Right ventricle myocardium superior (tissue), 1 donor: ENCODE results near the gene LYSMD1. TPM values are rescaled to one million over a fixed set of nuclear protein-coding genes. Genes with fewer than 3 reads are reported as not detected.
A peak's percentile ranks its signal among the peaks of the same experiment; 100 is the strongest.

ENCODE experiments used
- ATAC-seq: fragments of 200-7000 bp; cut with Tn5 transposase; one replicate; pipeline ENCODE4 v1.9.1; 2020; ENCODE audit warnings: mild to moderate bottlenecking; ENCODE audit not compliant: poor library complexity
- DNase-seq: peaks from one replicate; pipeline ENCODE4 v3.0.0-alpha.2; 2020
- intact Hi-C: fragments of 100-400 bp; cut with DNase I; formaldehyde crosslinking; loops from one replicate; pipeline ENCODE4 v1.11.2; 2022
- total RNA-seq: library from RNA; stranded (reverse); fragmentation: NEBNext Ultra II Directional; extraction: Animal tissue kit (Norgen Biotek cat#: 25700); gene quantifications from one replicate; pipeline ENCODE4 v1.2.1, GENCODE V29; 2021
- donor health status: DM: no; HTN: yes; CAD: no; lungs with severe emphysema.

LYSMD1 gene
- total RNA-seq, 1 donor from 2014 or later: 10.7 TPM

- intact Hi-C loops: no loop called here
- DNase-seq (peak; percentile 58), ATAC-seq (peak; percentile 18)
Measured at GRCh38 chr1:151145304-151146071, 20.2 kb downstream of the LYSMD1 start.

DNA sequence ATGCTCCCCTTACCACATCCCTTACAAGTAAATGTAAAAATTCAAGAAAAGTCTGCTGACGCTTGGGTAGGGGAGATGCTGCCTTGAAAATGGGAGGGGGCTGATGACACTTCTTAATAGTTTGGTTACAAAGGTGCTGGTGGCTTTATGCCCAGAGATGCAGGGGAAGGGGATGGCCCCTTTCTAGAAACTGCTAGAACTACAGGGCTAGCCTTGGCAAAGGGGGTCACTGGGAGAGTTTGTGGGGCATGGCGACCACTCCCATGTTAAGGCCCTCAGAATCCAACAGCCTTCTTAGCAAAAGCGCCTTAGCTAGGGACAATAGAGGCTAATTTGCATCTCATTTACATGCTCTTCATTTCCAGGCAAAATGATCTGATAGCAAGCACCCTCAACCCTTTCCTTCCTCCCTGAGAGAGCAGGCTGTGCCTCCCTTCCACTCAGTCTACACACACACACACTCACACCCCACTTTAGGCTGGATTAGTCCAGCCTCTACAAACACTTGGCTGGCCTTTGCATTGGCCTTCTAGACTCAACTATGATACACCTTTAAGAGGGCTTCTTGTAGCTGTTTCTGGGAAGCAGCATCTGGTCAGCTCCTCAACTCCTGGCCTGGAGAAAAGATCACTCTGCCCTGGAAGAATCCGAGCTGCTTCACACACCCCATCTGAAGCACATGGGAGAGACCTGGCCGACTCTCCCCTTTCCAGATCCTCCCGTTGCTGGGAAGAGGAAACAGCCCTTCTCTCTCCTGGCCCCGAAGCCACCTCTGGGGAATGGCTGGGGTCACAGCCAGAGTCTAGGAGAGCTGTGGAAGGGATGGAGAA lies 21.0 kb downstream of the LYSMD1 start:
- ATAC-seq (no peak), DNase-seq (no peak)
- intact Hi-C loops: no loop called here

DNA sequence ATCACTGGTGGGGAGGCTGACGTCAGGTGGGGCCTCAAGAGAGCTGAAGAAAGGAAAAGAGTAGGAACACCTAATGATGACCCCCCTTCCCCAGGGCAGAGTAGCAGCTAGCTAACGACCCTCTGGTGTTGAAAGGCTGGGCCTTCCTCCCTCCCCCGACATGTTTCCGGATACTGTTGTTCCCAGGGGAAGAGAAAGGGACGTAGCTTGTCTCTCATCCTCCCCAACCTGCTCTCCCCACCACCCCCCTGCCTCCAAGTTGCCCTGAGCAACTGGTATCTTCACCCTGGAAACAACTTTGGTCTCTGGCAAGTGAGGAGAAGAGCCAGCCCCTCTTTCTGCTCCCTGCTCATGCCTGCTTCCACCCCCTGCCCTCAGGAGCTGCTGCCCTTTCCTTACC lies 21.7 kb downstream of the LYSMD1 start:
- no peak for ATAC-seq
- intact Hi-C loops: no loop called here
- no peak for DNase-seq

DNA sequence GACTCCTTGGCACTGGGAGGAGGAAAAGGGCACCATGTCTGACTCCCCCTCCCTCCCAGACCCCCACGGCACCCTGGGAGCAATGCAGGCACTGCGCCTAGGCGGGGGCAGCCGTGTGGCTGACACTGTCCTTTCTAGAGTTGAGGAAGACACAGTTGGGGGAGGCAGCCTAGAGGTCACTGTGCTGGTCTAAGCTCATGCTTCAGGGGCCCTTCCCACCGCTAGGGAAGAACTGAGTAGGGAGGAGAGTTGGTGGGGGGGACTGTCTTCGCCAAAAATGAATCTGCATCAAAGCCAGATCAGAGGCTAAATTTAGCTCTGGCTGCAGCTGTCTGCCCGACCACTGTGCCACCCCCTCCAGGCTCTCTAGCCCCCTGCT lies 22.7 kb downstream of the LYSMD1 start:
- DNase-seq: no peak
- peak; percentile 7 for ATAC-seq
- intact Hi-C loops: no loop called here

GRCh38 chr1:151142411-151143056 lies 23.2 kb downstream of the LYSMD1 start:
- ATAC-seq (peak; percentile 36), DNase-seq (no peak)
- intact Hi-C loops: no loop called here

- intact Hi-C loops: no loop called here
- DNase-seq (no peak), ATAC-seq (no peak)
Measured at GRCh38 chr1:151137789-151138188, 27.9 kb downstream of the LYSMD1 start.

DNA sequence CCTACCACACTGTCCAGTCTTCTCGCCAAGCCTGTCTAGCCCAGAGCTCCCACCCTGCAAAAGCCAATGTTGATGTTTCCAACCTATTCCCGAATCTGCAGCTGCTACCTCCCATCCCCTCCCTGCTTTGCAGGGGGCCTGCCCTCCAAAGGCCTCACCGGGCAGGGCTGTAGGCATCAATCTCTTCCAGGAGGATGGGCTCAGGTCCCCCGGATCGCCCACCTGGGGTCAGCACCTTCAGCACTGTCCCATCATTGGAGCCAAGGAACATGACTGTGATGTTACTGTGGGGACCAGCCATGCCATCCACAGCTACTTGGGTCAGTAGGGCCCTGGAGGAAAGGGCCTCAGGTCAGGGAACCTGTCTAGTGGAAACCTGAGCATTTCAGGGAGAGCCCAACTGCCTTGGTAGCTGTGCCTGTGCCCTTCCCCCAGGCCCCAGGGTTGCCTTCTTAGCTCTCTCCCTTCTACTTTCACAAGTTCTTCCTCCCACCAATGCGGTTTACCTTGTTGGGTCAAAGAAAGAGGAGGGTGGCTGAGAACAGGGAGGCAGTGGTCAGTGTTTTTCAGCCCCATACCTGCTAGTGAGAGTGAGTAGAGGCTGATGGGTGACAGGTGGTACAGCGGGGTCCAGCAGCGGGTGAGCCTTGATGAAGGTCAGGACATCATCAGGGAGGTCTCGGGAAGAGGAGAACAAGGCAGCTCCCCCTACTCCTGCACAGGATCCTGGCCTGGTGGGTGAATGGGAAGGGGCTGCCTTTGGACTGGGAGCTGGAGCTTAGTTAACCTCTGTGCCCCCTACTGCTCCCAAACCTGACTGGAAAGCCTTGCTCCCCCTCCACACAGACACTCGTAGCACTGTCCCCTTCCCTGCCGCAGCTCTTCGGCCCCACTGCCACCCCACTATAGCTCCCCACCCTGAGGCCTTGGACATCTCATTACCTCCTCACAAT lies 30.0 kb downstream of the LYSMD1 start:
- no peak for ATAC-seq
- no peak for DNase-seq
- intact Hi-C loops: no loop called here

GRCh38 chr1:151134991-151135390 lies 30.7 kb downstream of the LYSMD1 start:
- DNase-seq (no peak), ATAC-seq (no peak)
- intact Hi-C loops: no loop called here

DNA sequence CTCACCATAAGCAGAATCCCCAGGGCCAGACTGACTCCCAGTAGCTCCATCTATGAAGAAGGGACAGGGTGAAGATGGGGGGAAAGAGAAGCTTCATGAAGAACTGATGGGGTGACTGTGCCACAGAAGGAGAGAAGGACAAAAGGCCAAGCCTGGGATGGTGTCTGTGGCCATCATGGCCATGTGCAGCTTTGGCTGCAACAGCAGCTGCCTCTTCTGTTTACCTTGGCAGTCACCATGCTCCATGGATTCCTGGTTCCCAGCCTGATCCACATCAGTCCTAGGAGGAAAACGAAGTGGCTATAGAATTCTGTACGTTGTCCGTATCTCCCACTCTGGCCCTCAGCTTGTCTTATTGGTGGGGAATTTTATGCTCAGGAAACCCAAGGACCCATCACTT lies 31.3 kb downstream of the LYSMD1 start:
- no peak for ATAC-seq
- DNase-seq: no peak
- intact Hi-C loops: no loop called here

DNA sequence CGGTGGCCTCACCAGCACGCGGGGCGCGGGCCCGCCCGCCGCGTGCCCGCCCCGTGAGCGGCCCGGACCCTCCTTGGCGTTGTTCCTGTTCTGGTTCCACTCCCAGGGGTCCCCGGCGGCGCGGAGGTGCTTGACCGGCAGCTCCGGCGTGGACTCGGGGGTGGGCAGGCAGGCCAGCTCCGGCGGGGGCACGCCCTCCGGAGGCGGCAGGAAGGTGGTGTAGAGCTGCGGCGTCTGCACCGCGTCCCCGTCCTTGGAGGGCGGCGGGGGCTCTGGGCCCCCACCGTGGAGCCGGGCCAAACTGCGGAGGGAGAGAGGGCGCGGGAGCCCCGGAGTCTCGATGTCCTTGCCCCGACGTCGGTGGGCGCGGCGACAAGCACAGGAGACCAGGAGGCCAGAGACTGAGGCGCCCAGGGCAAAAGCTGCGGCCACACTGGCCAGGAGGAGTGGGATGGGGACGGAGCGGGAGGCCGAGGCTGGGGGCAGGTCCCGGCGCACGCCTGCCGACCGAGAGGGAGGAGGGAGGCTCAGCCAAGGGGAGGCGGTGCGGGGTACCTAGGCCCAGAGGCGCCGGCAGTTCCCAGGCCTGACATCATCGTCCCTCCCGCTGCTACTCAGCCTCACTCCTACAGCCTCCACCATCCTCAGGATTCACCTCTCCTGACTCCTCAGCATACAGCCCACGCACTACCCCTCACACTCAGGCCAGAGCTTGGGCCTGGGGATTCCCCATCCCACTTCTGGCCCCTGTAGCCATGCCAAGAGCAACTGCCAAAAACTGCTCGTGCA lies 32.5 kb downstream of the LYSMD1 start:
- no peak for DNase-seq
- no peak for ATAC-seq
- intact Hi-C loops: no loop called here

- ATAC-seq (no peak), DNase-seq (no peak)
- intact Hi-C loops: no loop called here
Measured at GRCh38 chr1:151132335-151133017, 33.2 kb downstream of the LYSMD1 start.

DNA sequence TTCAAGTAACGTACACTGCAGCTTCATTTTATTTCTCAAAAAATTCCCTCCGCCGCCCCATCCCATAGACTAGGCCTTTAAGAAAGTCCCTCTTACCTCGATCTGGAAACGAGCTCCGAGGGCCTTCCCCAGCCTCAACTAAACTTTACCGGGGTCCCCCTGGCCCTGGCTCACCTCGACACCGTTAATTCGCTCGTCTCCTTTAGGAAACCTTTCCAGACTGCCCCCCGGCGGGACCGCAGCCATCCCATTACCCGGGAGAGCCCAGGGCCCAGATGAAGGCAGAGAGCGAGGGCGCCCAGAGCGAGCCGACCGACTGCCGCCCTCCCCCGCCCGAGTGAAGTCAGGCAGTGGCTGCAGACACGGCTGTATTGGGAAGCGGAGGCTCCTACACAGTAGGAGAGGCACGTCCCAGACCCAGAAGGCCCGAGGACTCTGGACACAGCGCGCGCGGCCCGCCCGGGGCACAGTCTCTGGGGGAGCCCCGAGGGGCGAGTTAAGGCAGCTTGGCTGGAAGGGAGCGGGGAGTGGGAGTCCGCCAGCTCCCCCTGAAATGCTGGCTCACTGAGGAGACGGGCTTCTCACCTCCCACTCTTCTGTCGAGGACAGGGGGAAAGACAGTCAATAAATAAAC lies 33.9 kb downstream of the LYSMD1 start:
- ATAC-seq: peak; percentile 57
- intact Hi-C loops: no loop called here

DNA sequence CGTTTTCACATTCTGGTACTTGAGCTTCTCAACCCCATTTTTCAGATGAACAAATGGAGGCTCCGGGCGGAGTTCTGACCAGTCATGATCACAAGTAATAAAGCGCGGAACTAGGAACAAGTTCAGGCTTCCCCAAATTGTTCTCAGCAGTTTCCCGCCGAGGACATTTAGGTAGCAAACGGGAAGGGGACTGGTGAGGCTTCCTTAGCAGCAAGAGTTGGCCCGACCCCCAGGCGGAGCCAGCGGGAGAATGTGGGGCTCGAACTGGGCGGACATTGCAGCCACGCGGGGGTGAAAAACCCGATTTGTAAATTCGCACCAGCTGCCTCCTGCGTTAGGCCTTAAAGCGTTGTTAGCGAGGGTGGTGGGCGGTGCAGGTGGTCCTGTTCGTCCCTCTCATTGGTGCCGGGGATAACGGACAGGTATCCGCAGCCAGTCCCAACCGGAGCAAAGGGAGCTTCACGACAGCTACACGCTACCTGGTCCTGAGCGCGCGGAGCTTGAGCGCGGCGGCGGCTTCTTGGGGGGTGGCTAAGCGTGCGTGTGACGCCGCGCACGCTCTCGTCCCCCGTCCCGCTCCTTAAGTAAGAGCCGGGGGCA lies 34.6 kb downstream of the LYSMD1 start:
- intact Hi-C loops: no loop called here
- ATAC-seq: peak; percentile 93
- peak; percentile 88 for DNase-seq

More for the DNA sequence above, 33.9 kb downstream of the LYSMD1 start:
- no peak for DNase-seq

DNA sequence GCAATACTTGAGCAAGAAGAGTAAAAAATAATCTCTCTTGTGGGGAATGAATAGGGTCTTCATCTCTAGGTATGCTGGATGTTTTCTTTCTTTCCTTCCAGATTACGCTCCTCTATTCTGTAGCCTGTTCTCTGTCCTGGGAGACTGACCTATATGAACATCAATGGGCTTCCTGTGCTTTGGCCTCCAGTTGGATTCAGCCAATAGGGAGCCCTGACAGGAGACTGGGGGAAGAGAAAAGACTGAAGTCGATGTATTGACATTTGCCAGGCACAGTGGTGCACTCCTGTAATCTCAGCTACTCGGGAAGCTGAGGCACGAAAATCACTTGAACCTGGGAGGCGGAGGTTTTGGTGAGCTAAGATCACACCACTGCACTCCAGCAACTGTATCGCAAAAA lies 36.9 kb downstream of the LYSMD1 start:
- no peak for ATAC-seq
- DNase-seq: no peak
- intact Hi-C loops: no loop called here

GRCh38 chr1:151124763-151125403 lies 40.8 kb downstream of the LYSMD1 start:
- no peak for ATAC-seq
- no peak for DNase-seq
- intact Hi-C loops: no loop called here

GRCh38 chr1:151113877-151114276 lies 51.8 kb downstream of the LYSMD1 start:
- no peak for DNase-seq
- intact Hi-C loops: no loop called here

More at GRCh38 chr1:151113877-151114276, 51.8 kb downstream of the LYSMD1 start:
- ATAC-seq: no peak
